Measurements from ENCODE around the gene ZNF665.
"Not testable (repeated sequence)": the region's sequence is repeated elsewhere in the genome, so short reads cannot be mapped to it uniquely, and the experiment has no call there.

Gene ZNF665

GRCh38 chr19:53192771-53193534 is at the start of gene ZNF665:
ZNF665 (minus strand) TSS chr19:53193358; CDS start chr19:53182898, 10,460 bp downstream.
- DNase-seq (ENCODE audit: low read depth in 2 of 3, low spot score in 2 of 3) = peak; percentile 33 to 53 (median 34)

- DNase-seq (ENCODE audit: low read depth in 2 of 3, low spot score in 2 of 3) = no peak
Measured at GRCh38 chr19:53237114-53237777, 44.1 kb upstream of the ZNF665 start.

GRCh38 chr19:53224606-53225005 is 31.4 kb upstream of the ZNF665 start:
- no peak for DNase-seq (ENCODE audit: low read depth in 2 of 3, low spot score in 2 of 3)

- DNase-seq (ENCODE audit: low read depth in 2 of 3, low spot score in 2 of 3) = not testable (repeated sequence)
Measured at GRCh38 chr19:53222716-53223115, 29.6 kb upstream of the ZNF665 start.

- DNase-seq (ENCODE audit: low read depth in 2 of 3, low spot score in 2 of 3) = no peak
Measured at GRCh38 chr19:53212703-53213320, 19.7 kb upstream of the ZNF665 start.

- DNase-seq (ENCODE audit: low read depth in 2 of 3, low spot score in 2 of 3) = not testable (repeated sequence)
Measured at GRCh38 chr19:53211554-53211953, 18.4 kb upstream of the ZNF665 start.

GRCh38 chr19:53196777-53197396 is 3.7 kb upstream of the ZNF665 start:
- peak; percentile 71 to 95 (median 79) for DNase-seq (ENCODE audit: low read depth in 2 of 3, low spot score in 2 of 3)

GRCh38 chr19:53195265-53195903 is 2.2 kb upstream of the ZNF665 start:
- DNase-seq (ENCODE audit: low read depth in 2 of 3, low spot score in 2 of 3) = no peak

- no peak for DNase-seq (ENCODE audit: low read depth in 2 of 3, low spot score in 2 of 3)
Measured at GRCh38 chr19:53193535-53194222, 521 bp upstream of the ZNF665 start.

GRCh38 chr19:53190253-53190652 is 2.9 kb downstream of the ZNF665 start:
- no peak for DNase-seq (ENCODE audit: low read depth in 2 of 3, low spot score in 2 of 3)

GRCh38 chr19:53189691-53190198 is 3.4 kb downstream of the ZNF665 start:
- DNase-seq (ENCODE audit: low read depth in 2 of 3, low spot score in 2 of 3) = not testable (repeated sequence)

GRCh38 chr19:53185155-53185882 is 7.8 kb downstream of the ZNF665 start:
- not testable (repeated sequence) for DNase-seq (ENCODE audit: low read depth in 2 of 3, low spot score in 2 of 3)

GRCh38 chr19:53183146-53183764 is 9.9 kb downstream of the ZNF665 start:
- DNase-seq (ENCODE audit: low read depth in 2 of 3, low spot score in 2 of 3) = no peak

GRCh38 chr19:53182202-53182601 is 11.0 kb downstream of the ZNF665 start:
- no peak for DNase-seq (ENCODE audit: low read depth in 2 of 3, low spot score in 2 of 3)

- DNase-seq (ENCODE audit: low read depth in 2 of 3, low spot score in 2 of 3) = no peak
Measured at GRCh38 chr19:53177986-53178385, 15.2 kb downstream of the ZNF665 start.

- no peak for DNase-seq (ENCODE audit: low read depth in 2 of 3, low spot score in 2 of 3)
Measured at GRCh38 chr19:53172889-53173288, 20.3 kb downstream of the ZNF665 start.

- no peak for DNase-seq (ENCODE audit: low read depth in 2 of 3, low spot score in 2 of 3)
Measured at GRCh38 chr19:53165691-53166091, 27.5 kb downstream of the ZNF665 start.

GRCh38 chr19:53161123-53161522 is 32.0 kb downstream of the ZNF665 start:
- DNase-seq (ENCODE audit: low read depth in 2 of 3, low spot score in 2 of 3) = no peak

- DNase-seq (ENCODE audit: low read depth in 2 of 3, low spot score in 2 of 3) = no peak
Measured at GRCh38 chr19:53160350-53160749, 32.8 kb downstream of the ZNF665 start.

Measured in activated CD8-positive, alpha-beta memory T cell treated with anti-CD3 and anti-CD28 coated beads for 48 hours (primary cell).